DMS 273 (cell line): ENCODE measurements around the gene CYP4F2.
"Not testable (repeated sequence)": the region's sequence is repeated elsewhere in the genome, so short reads cannot be mapped to it uniquely, and the experiment has no call there.

ENCODE experiments used
- DNase-seq: peaks from one replicate; lab custom pipeline; 2025; ENCODE audit not compliant: unreplicated experiment; lab: John Stamatoyannopoulos, UW

The CYP4F2 gene

GRCh38 chr19:15860522-15860921 lies 37.4 kb downstream of the CYP4F2 start:
- DNase-seq: no peak

- DNase-seq: no peak
These were observed 38.7 kb downstream of the CYP4F2 start for GRCh38 chr19:15859187-15859586.

DNA sequence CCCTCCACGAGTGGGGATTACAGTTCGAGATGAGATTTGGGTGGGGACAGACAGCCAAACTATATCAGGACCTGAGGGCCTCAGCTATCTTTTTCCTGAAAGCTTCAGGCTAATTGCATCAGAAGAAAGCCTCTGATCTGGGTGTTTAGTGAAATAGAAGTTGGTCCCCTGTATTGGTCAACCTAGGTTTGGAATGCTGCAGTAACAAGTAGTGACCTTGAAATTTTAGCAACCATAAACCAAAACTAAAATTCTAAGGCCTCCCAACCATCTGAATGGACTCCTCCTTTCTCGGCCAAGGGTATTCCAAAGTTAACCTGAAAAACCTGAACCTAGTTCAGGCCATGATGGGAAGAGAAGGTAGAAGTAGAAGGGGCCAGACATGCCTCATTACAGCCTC lies 47.5 kb downstream of the CYP4F2 start:
- DNase-seq: no peak

- no peak for DNase-seq
These were observed 51.0 kb downstream of the CYP4F2 start for GRCh38 chr19:15846923-15847322.

GRCh38 chr19:15843894-15844222 lies 54.0 kb downstream of the CYP4F2 start:
- DNase-seq: not testable (repeated sequence)

DNA sequence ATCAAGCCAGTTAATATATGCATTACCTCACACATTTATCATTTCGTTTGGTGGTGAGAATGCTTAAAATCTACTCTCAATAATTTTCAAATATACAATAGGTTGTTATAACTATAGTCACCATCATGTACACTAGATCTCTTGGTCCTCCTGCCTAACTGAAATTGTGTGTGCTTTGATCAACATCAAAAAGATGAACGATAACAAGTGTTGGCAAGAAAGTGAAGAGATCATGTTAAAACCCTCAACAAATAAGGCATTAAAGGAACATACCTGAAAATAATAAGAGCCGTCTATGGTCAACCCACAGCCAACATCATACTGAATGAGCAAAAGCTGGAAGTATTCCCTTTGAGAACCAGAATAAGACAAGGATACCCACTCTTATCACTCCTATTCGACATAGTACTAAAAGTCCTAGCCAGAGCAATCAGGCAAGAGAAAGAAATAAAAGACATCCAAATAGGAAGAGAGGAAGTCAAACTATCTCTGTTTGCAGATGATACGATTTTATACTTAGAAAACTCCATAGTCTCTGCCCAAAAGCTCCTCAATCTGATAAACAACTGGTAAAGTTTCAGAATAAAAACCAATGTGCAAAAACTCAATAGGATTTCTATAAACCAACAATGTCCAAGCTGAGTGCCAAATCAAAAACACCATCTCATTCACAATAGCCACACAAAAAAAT lies 54.5 kb downstream of the CYP4F2 start:
- no peak for DNase-seq

GRCh38 chr19:15841875-15842569 lies 55.9 kb downstream of the CYP4F2 start:
- no peak for DNase-seq

DNA sequence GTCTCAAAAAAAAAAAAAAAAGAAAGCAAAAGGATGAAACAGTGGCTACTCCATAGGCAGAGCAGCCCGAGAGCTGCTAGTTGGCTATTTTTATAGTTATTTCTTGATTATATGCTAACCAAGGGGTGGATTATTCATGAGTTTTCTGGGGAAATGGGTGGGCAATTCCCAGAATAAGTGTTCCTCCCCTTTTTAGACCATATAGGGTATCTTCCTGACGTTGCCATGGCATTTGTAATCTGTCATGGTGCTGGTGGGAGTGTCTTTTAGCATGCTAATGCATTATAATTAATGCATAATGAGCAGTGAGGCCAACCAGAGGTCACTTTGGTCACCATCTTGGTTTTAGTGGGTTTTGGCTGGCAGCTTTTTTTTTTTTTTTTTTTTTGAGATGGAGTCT lies 57.0 kb downstream of the CYP4F2 start:
- DNase-seq: no peak

GRCh38 chr19:15839888-15840287 lies 58.0 kb downstream of the CYP4F2 start:
- DNase-seq: not testable (repeated sequence)

- no peak for DNase-seq
These were observed 59.5 kb downstream of the CYP4F2 start for GRCh38 chr19:15838351-15838750.

- DNase-seq: no peak
These were observed 60.6 kb downstream of the CYP4F2 start for GRCh38 chr19:15837221-15837731.

DNA sequence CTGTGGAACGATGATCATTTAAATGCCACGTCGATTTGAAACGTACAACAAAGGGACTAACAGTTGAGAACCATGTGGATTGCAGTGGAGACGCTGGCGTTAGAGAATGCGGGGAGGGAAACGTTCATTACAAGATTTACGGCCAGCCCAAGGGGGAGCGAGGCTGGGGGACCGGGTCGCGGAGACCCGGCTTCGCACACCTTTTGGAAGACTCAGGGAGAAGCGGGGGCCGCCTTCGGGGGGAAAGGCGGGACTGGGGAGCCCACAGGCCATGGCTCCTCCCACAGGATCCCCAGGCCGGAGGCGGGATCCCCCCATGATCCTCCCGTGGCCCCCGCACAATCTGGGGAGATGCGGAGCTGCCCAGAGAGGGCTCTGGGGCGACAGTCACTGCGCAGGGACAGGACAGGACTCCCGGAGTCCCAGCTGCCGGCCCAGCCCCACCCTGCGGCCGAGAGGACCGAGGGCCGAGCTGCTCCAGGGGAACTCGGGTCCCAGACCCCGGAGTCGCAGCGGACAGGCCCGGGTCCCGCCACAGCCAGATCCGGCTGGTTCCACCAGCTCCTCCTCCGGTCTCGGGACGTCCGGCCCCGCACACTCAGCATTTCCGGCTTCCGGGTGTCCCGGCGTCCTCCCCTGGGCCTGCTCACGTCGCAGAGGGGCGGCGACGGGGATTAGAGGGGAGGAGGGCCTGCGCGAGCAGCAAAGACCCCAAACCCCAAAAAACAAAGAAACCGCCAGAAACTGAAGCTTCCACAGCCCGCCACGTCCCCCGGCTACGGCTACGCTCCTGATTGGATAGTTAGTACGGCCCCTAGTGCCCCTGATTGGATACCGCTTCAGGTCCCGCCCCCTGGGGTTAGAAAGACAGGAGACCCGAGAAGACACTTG lies 61.3 kb downstream of the CYP4F2 start:
- peak; percentile 89 for DNase-seq

DNA sequence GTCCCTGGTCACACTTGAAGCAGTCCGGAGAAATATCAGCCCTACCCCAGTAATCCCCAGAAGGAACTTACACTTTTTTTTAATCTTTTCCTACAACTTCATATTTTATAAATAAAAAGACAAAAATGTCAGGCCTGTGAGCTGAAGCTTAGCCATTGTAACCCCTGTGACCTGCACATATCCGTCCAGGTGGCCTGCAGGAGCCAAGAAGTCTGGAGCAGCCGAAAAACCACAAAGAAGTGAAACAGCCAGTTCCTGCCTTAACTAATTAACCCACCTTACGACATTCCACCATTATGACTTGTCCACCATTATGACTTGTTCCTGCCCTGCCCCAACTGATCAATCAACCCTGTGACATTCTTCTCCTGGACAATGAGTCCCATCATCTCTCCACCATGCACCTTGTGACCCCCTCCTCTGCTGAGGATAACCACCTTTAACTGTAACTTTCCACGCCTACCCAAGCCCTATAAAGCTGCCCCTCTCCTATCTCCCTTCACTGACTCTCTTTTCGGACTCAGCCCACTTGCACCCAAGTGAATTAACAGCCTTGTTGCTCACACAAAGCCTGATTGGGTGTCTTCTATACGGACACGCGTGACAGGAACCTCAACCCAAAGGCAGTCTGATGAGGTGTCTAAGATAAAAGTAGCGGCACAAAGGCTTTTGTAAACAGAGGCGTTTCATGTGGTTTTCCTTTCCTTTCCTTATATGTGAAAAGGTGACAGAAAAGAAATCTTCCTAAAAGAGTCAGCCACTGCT lies 62.1 kb downstream of the CYP4F2 start:
- not testable (repeated sequence) for DNase-seq

GRCh38 chr19:15834232-15834631 lies 63.6 kb downstream of the CYP4F2 start:
- DNase-seq: not testable (repeated sequence)

DNA sequence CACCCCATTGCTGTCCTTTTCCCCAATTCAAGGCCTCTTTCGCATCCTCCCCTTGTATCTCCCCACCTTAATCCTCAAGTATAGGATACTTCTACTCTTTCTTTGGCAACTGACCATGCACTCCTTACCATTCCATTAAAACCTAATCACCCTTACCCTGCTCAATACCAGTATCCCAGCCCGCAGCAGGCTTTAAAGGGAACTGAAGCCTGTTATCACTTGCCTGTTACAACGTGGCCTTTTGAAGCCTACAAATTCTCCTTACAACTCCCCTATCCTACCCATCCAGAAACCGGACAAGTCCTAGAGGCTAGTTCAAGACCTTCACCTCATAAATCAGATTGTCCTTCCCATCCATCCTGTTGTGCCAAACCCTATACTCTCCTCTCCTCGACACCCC lies 66.2 kb downstream of the CYP4F2 start:
- no peak for DNase-seq

- DNase-seq: no peak
These were observed 68.1 kb downstream of the CYP4F2 start for GRCh38 chr19:15829786-15830185.

GRCh38 chr19:15829306-15829698 lies 68.6 kb downstream of the CYP4F2 start:
- no peak for DNase-seq

GRCh38 chr19:15828611-15829305 lies 69.1 kb downstream of the CYP4F2 start:
- not testable (repeated sequence) for DNase-seq

DNA sequence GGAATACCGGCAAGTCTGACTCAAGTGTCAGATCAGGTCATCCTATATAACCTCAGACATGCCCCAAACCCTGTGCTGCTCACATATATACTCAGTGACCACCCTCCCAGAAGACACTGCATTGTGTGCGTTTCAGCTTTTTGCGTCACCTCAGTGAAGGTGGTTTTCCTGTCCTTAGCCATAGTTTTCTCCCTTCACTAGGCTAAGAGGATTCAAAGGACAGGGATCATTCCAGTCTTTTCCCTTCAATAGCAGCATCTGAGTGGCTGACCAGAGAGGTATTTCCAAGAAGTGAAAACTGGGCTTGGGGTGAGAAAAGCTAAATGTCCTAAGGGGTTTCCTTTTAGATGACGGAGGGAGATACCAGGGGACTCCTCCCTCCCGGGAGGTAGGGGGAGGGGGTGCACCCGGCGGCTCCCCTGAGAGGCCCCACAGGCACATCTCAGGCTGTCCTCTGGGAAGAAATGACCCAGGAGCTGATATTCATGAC lies 69.7 kb downstream of the CYP4F2 start:
- no peak for DNase-seq
